HepG2 (cell line): Measurements from ENCODE around the gene NBEAL2. TPM values are rescaled to one million over a fixed set of nuclear protein-coding genes. Genes with fewer than 3 reads are reported as not detected.

Experiments used
- ATAC-seq: fragments of 200-7000 bp; cut with Tn5 transposase; 3 replicates; pipeline ENCODE4 v1.9.1; 2020; ENCODE audit warnings: mild to moderate bottlenecking, moderate library complexity
- BruUV-seq: library from RNA; stranded (reverse); fragments of 400-500 nt; replicated peaks from 2 replicates; lab custom pipeline; 2021; lab: Mats Ljungman, UMichigan
- CTCF ChIA-PET: fragments of 300-600 bp; formaldehyde crosslinking; extraction: SDS; loops from one replicate; lab custom pipeline; 2021; ENCODE audit warnings: low total read pairs, inconsistent platforms, low intra/inter-chr PET ratio; lab: Yijun Ruan, JAX
- POLR2A ChIA-PET: fragments of 350-600 bp; sonication (Branson Sonifier 250); formaldehyde crosslinking; loops from one replicate; lab custom pipeline; 2020; ENCODE audit warnings: antibody characterized with exemption, inconsistent platforms; lab: Yijun Ruan, JAX
- DNase-seq: peaks from one replicate; pipeline ENCODE4 v3.0.0-alpha.2; 2015; ENCODE audit warnings: low spot score
- FAIRE-seq: peaks from 3 replicates; lab custom pipeline; 2011; peaks lifted over from hg19 to GRCh38; lab: Jason Lieb, UNC
- H2AFZ ChIP-seq: one replicate; pipeline ENCODE4 v1.6.1; 2011; ENCODE audit warnings: low read length, inconsistent platforms
- H3K27ac ChIP-seq: fragments of 300-600 bp; 3 replicates; pipeline ENCODE4 v1.8.0; 2011; ENCODE audit warnings: mixed run types, mild to moderate bottlenecking, mixed read lengths, low read length, inconsistent platforms; ENCODE audit not compliant: insufficient read depth; ENCODE audit errors: extremely low read length
- H3K27me3 ChIP-seq, 2 experiments: fragments of 200-600 bp in 1 of 2; 2 replicates in 1 of 2; 3 replicates in 1 of 2; pipeline versions ENCODE4 v1.6.0 to v1.8.0; 2011; ENCODE audit warnings: low read length in 2 of 2, mild to moderate bottlenecking in 2 of 2, moderate library complexity in 2 of 2, inconsistent platforms in 1 of 2; ENCODE audit not compliant: insufficient read depth in 2 of 2, control insufficient read depth in 1 of 2
- H3K36me3 ChIP-seq, 2 experiments: fragments of 200-600 bp in 1 of 2; replicated peaks in 1 of 2; 2 replicates in 1 of 2; 3 replicates in 1 of 2; pipeline versions ENCODE4 v1.5.1 to v1.8.0; 2011; ENCODE audit warnings: low read length in 2 of 2, inconsistent platforms in 1 of 2; ENCODE audit not compliant: insufficient read depth in 2 of 2, control insufficient read depth in 1 of 2
- H3K4me1 ChIP-seq: 2 replicates; pipeline ENCODE4 v1.5.1; 2012; ENCODE audit warnings: low read length, inconsistent platforms; ENCODE audit not compliant: insufficient read depth
- H3K4me2 ChIP-seq: 2 replicates; pipeline ENCODE4 v1.6.0; 2011; ENCODE audit warnings: low read depth, low read length, inconsistent platforms
- H3K4me3 ChIP-seq, 3 experiments: fragments of 200-600 bp in 1 of 3; sonication (generic), shearing (Covaris generic) in 1 of 3; replicated peaks in 1 of 3; 2 replicates each; pipeline ENCODE4 v1.5.1; 2011 to 2016; ENCODE audit warnings: low read length in 3 of 3, inconsistent platforms in 2 of 3, low read depth in 2 of 3, mild to moderate bottlenecking in 2 of 3, control low read depth in 1 of 3, mixed read lengths in 1 of 3; ENCODE audit not compliant: insufficient read depth in 1 of 3
- H3K79me2 ChIP-seq: one replicate; pipeline ENCODE4 v1.6.1; 2011; ENCODE audit warnings: low read length, inconsistent platforms; ENCODE audit not compliant: insufficient read depth
- H3K9ac ChIP-seq: 2 replicates; pipeline ENCODE4 v1.6.0; 2011; ENCODE audit warnings: mild to moderate bottlenecking, low read depth, low read length, inconsistent platforms; ENCODE audit not compliant: insufficient read depth
- H3K9me3 ChIP-seq: 2 replicates; pipeline ENCODE4 v1.5.1; 2012; ENCODE audit warnings: mild to moderate bottlenecking, low read length
- H4K20me1 ChIP-seq: 2 replicates; pipeline ENCODE4 v1.6.0; 2011; ENCODE audit warnings: inconsistent platforms, mild to moderate bottlenecking, low read length, moderate library complexity; ENCODE audit not compliant: insufficient read depth
- ARNTL ChIP-seq: sonication (generic); formaldehyde crosslinking; IDR thresholded peaks from 2 replicates; pipeline ENCODE4 v1.4.0; 2020; ENCODE audit warnings: mild to moderate bottlenecking, missing genetic modification reagents
- CENPT ChIP-seq: sonication (generic); formaldehyde crosslinking; IDR thresholded peaks from 2 replicates; pipeline ENCODE4 v1.8.0; 2022; ENCODE audit warnings: low read depth, mild to moderate bottlenecking, moderate library complexity, missing genetic modification reagents
- DPF2 ChIP-seq: sonication (generic); formaldehyde crosslinking; IDR thresholded peaks from 2 replicates; pipeline ENCODE4 v1.4.0; 2020; ENCODE audit warnings: mild to moderate bottlenecking, low read depth, missing genetic modification reagents, borderline replicate concordance
- FOXA1 ChIP-seq, 2 experiments: fragments of 450-650 bp in 1 of 2; sonication (generic) in 1 of 2; formaldehyde crosslinking in 1 of 2; IDR thresholded peaks; 2 replicates each; pipeline versions ENCODE4 v1.4.0 to v1.6.1; 2016 to 2020; ENCODE audit warnings: missing genetic modification reagents in 1 of 2
- HIVEP1 ChIP-seq: sonication (generic); formaldehyde crosslinking; IDR thresholded peaks from 2 replicates; pipeline ENCODE4 v1.4.0; 2020; ENCODE audit warnings: mild to moderate bottlenecking, missing genetic modification reagents
- IKZF1 ChIP-seq: fragments of 450-650 bp; IDR thresholded peaks from 2 replicates; pipeline ENCODE4 v1.7.1; 2016
- NRL ChIP-seq: sonication (generic); formaldehyde crosslinking; IDR thresholded peaks from 2 replicates; pipeline ENCODE4 v1.5.0; 2020; ENCODE audit warnings: missing genetic modification reagents, mild to moderate bottlenecking, moderate library complexity, borderline replicate concordance
- PAX8 ChIP-seq: sonication (generic); formaldehyde crosslinking; IDR thresholded peaks from 2 replicates; pipeline ENCODE4 v1.8.0; 2022; ENCODE audit warnings: mild to moderate bottlenecking, missing genetic modification reagents, borderline replicate concordance
- PHF5A ChIP-seq: IDR thresholded peaks from one replicate; pipeline ENCODE4 v1.6.1; 2018; ENCODE audit warnings: low read depth, missing genetic modification reagents; ENCODE audit not compliant: unreplicated experiment
- PPARG ChIP-seq: conservative IDR thresholded peaks from 2 replicates; pipeline ENCODE4 v1.6.1; 2016; ENCODE audit warnings: missing biosample characterization, missing genetic modification reagents
- RARA ChIP-seq: IDR thresholded peaks from 2 replicates; pipeline ENCODE4 v1.6.1; 2016; ENCODE audit warnings: missing genetic modification reagents, missing compliant biosample characterization
- RFXAP ChIP-seq: sonication (generic); formaldehyde crosslinking; IDR thresholded peaks from 2 replicates; pipeline ENCODE4 v1.4.0; 2020; ENCODE audit warnings: missing genetic modification reagents, borderline replicate concordance
- SOX13 ChIP-seq, 3 experiments: fragments of 450-650 bp in 1 of 3; sonication (generic) in 1 of 3; formaldehyde crosslinking in 1 of 3; IDR thresholded peaks in 2 of 3; conservative IDR thresholded peaks in 1 of 3; 2 replicates each; pipeline versions ENCODE4 v1.5.0 to v1.6.1; 2016 to 2020; ENCODE audit warnings: antibody characterized with exemption in 1 of 3, mild to moderate bottlenecking in 1 of 3, missing compliant biosample characterization in 1 of 3, missing genetic modification reagents in 1 of 3, moderate library complexity in 1 of 3
- SOX6 ChIP-seq, 2 experiments: fragments of 450-650 bp in 1 of 2; sonication (generic) in 1 of 2; formaldehyde crosslinking in 1 of 2; IDR thresholded peaks; 2 replicates each; pipeline versions ENCODE4 v1.4.0 to v1.6.1; 2017 to 2020; ENCODE audit warnings: antibody characterized with exemption in 1 of 2, mild to moderate bottlenecking in 1 of 2, missing genetic modification reagents in 1 of 2
- U2AF1 ChIP-seq: fragments of 200-400 bp; formaldehyde crosslinking; optimal IDR thresholded peaks from 2 replicates; pipeline ENCODE3; 2017; ENCODE audit warnings: mild to moderate bottlenecking, low read depth, low read length
- ZBTB8A ChIP-seq: sonication (generic); formaldehyde crosslinking; IDR thresholded peaks from 2 replicates; pipeline ENCODE4 v1.4.0; 2020; ENCODE audit warnings: mild to moderate bottlenecking, low read depth, missing genetic modification reagents, borderline replicate concordance
- WGBS: methylation state at CpG from one replicate; pipeline ENCODE4 v1.1.6; 2017; ENCODE audit warnings: low lambda C conversion rate; 5-methylcytosine and 5-hydroxymethylcytosine counted together
- in situ Hi-C: cut with HindIII; loops from 2 replicates; pipeline ENCODE4 v1.10.0; 2017; ENCODE audit warnings: low pct_unique_long_range_greater_than_20kb; ENCODE audit not compliant: extremely low pct_ligation_motif_present
- intact Hi-C: fragments of 100-400 bp; cut with micrococcal nuclease; formaldehyde crosslinking; loops from one replicate; pipeline ENCODE4 v1.10.0; 2022; ENCODE audit not compliant: unreplicated experiment
- polyA plus RNA-seq, 8 experiments: library from polyadenylated mRNA; depleted of rRNA in 3 of 8; stranded (reverse) in 7 of 8; unstranded in 1 of 8; fragments of >200 nt; fragmentation: Illumina TruSeq in 4 of 8; extraction: Trizol in 4 of 8; gene quantifications; 2 replicates each; pipeline versions ENCODE4 v1.2.1 to v1.2.3, GENCODE V29; 2011 to 2016; ENCODE audit warnings: low read depth in 4 of 8, missing spikeins in 1 of 8, mixed read lengths in 1 of 8; ENCODE audit not compliant: insufficient read depth in 1 of 8
- total RNA-seq, 5 experiments: library from RNA; depleted of rRNA; stranded (reverse); fragments of >200 nt; fragmentation: Illumina TruSeq; extraction: Trizol; gene quantifications; 2 replicates each; pipeline ENCODE4 v1.2.3, GENCODE V29; 2016; ENCODE audit warnings: low read depth in 1 of 5
- TF ChIP-seq, protein P1 (sequence below): sonication (generic); formaldehyde crosslinking; IDR thresholded peaks from 2 replicates; pipeline ENCODE4 v1.4.0; 2020; ENCODE audit warnings: missing genetic modification reagents, mild to moderate bottlenecking, borderline replicate concordance
- TF ChIP-seq, protein P2 (sequence below): sonication (generic); formaldehyde crosslinking; IDR thresholded peaks from 2 replicates; pipeline ENCODE4 v1.5.0; 2020; ENCODE audit warnings: missing genetic modification reagents

The NBEAL2 gene
- total and polyA plus RNA-seq, 2 of the 13 experiments (the other 11 are each of a cell fraction or from before 2014, with no cell fraction given): 9.7 to 12.4 TPM

DNA sequence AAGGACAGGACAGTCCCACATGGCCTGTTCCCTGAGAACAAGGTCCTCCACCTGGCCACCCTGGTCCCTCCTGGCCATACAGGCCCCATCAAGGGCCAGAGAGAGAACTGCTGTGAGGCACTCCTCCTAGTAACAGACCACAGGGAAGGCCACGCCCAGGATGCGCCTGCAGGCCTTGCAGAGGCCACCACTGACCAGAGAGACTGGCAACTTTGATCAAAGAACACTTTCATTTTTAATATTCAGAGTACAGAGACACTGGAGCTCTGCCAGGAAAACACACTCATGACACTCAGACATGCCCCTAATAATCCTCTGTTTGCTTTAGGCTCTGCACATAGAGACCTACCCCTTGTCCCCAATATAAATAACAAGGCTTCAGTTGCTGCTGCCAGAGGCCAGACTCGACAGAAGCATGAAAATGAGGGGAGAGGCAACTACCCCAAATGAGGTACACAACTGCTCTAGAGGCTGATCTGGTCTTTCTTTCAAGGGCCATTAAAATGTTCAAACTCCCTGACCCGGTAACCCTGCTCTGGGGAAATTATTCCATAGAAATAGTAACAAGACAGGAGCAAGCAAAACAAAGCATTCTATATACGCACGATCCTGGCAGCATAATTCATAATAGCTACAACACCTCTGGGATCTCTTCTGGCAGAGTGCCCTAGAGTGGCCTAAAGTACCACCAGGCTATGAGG, 47.7 kb upstream of the NBEAL2 start:
- ChIA-PET CTCF (no interaction called here), POLR2A (interaction anchor here (0.8 to 2.1 kb wide), 3 partner anchors 12 to 48 kb away, joined by 4 to 6 read pairs (median 6); partner anchors contain the start of genes CCDC12 and NBEAL2)
- ATAC-seq (peak; percentile 61), DNase-seq (peak; percentile 80), FAIRE-seq (no peak)
- Histone ChIP-seq H3K79me2 (peaks cover 62% of the 10 kb centered on the region), H3K4me2 (peak overlapping the region; percentile 12), H4K20me1 (peaks cover 35% of the 10 kb centered on the region), H3K4me3 (peak overlapping the region in 1 of 3 experiments; percentile 6; a peak in 1 of 6 replicates), H3K9ac (peak overlapping the region; percentile 17; the same call in 1 of the 2 replicates), H3K9me3 (no peaks in the 10 kb centered on the region), H3K27me3 (no peaks in the 10 kb centered on the region), H2AFZ (no peak overlapping the region), H3K36me3 (peaks cover 14 to 49% of the 10 kb centered on the region in 2 experiments), H3K4me1 (peaks cover 68% of the 10 kb centered on the region), H3K27ac (peak overlapping the region; percentile 52)
- intact Hi-C loops (no loop called here), in situ Hi-C loops (loop anchor here (5.0 kb wide), 1 partner anchor 51 kb away; no protein-coding TSS in a partner anchor)
- WGBS: 49% methylated on average over 6 of the region's 6 CpGs
- BruUV-seq: no TSS peak
- TF ChIP-seq SOX13 (IDR thresholded peaks at IDR 0.05) (no peak), SOX13 (CRISPR knock-in tag; conservative IDR thresholded peaks at IDR 0.05 in 1 of 2, IDR thresholded peaks at IDR 0.05 in 1 of 2) (peak in 1 of 2 experiments; percentile 51; a peak in 1 of 4 replicates), SOX6 (IDR thresholded peaks at IDR 0.05) (no peak), SOX6 (CRISPR knock-in tag; IDR thresholded peaks at IDR 0.05) (0 out of 2 replicates have a peak, but pooled peaks have one; percentile 12), RFXAP (0 out of 2 replicates have a peak, but pooled peaks have one; percentile 35), DPF2 (CRISPR knock-in tag) (no peak), PHF5A (CRISPR knock-in tag) (no peak), PPARG (CRISPR knock-in tag) (peak; percentile 33; the same call in 1 of the 2 replicates), FOXA1 (IDR thresholded peaks at IDR 0.05) (no peak), FOXA1 (CRISPR knock-in tag; IDR thresholded peaks at IDR 0.05) (peak; percentile 53; the same call in 1 of the 2 replicates), ZBTB8A (CRISPR knock-in tag) (no peak), U2AF1 (no peak), ARNTL (CRISPR knock-in tag) (no peak), PAX8 (CRISPR knock-in tag) (no peak), IKZF1 (no peak), NRL (CRISPR knock-in tag) (no peak), CENPT (CRISPR knock-in tag) (no peak), RARA (CRISPR knock-in tag) (peak; percentile 71), HIVEP1 (CRISPR knock-in tag) (no peak)
- TF ChIP-seq, protein P1, sequence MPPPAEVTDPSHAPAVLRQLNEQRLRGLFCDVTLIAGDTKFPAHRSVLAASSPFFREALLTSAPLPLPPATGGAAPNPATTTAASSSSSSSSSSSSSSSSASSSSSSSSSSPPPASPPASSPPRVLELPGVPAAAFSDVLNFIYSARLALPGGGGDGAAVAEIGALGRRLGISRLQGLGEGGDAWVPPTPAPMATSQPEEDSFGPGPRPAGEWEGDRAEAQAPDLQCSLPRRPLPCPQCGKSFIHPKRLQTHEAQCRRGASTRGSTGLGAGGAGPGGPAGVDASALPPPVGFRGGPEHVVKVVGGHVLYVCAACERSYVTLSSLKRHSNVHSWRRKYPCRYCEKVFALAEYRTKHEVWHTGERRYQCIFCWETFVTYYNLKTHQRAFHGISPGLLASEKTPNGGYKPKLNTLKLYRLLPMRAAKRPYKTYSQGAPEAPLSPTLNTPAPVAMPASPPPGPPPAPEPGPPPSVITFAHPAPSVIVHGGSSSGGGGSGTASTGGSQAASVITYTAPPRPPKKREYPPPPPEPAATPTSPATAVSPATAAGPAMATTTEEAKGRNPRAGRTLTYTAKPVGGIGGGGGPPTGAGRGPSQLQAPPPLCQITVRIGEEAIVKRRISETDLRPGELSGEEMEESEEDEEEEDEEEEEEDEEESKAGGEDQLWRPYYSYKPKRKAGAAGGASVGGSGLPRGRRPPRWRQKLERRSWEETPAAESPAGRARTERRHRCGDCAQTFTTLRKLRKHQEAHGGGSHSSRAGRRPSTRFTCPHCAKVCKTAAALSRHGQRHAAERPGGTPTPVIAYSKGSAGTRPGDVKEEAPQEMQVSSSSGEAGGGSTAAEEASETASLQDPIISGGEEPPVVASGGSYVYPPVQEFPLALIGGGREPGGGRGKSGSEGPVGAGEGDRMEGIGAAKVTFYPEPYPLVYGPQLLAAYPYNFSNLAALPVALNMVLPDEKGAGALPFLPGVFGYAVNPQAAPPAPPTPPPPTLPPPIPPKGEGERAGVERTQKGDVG (CRISPR knock-in tag): peak; percentile 42; the same call in 1 of the 2 replicates
- TF ChIP-seq, protein P2, sequence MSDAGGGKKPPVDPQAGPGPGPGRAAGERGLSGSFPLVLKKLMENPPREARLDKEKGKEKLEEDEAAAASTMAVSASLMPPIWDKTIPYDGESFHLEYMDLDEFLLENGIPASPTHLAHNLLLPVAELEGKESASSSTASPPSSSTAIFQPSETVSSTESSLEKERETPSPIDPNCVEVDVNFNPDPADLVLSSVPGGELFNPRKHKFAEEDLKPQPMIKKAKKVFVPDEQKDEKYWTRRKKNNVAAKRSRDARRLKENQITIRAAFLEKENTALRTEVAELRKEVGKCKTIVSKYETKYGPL (CRISPR knock-in tag): no peak
